ENCODE results near the gene MINDY2.

DNA sequence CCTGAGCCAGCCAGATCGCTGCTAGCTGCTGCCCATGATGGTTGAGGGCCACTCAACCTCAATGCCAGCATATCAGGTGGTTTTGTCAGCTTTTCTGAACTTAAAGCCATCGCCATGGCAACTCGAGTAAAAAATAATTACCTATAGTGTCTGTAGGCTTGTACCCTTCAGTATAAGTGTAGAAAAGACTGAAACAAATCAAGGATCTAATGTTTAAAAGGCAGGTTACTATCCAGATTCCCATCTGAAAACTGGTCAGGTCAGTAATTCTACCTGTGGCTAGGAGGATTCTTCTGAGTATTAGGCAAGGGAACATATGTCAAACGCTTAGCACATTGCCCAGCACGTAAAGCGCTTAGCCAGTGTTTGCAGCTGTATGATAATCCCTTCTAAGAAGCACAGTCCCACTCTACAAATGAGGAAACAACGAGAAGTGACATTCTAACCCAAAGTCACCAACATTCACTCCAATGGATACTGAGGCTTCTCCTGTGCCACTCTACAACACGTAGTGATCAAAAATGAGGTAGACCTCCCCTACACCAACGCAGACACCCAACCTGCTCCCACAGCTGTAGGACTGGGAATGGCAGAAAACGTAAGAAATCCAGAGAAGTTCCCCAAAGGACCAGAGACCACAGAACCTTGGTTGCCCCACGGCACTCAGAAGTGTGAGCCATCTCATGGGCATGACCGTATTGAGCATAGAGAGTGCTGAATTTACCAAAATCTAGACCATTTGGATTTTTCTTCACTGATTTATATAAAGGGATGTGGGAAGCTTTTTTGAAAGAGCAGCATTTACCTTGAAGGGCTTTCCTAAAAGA, 107.1 kb downstream of the MINDY2 start:
- TF ChIP-seq, protein P1, sequence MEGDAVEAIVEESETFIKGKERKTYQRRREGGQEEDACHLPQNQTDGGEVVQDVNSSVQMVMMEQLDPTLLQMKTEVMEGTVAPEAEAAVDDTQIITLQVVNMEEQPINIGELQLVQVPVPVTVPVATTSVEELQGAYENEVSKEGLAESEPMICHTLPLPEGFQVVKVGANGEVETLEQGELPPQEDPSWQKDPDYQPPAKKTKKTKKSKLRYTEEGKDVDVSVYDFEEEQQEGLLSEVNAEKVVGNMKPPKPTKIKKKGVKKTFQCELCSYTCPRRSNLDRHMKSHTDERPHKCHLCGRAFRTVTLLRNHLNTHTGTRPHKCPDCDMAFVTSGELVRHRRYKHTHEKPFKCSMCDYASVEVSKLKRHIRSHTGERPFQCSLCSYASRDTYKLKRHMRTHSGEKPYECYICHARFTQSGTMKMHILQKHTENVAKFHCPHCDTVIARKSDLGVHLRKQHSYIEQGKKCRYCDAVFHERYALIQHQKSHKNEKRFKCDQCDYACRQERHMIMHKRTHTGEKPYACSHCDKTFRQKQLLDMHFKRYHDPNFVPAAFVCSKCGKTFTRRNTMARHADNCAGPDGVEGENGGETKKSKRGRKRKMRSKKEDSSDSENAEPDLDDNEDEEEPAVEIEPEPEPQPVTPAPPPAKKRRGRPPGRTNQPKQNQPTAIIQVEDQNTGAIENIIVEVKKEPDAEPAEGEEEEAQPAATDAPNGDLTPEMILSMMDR (IDR thresholded peaks at IDR 0.05 in 4 of 5, conservative IDR thresholded peaks at IDR 0.05 in 1 of 5): no peak
- TF ChIP-seq POLR2A (IDR thresholded peaks at IDR 0.05): no peak

All from gastrocnemius medialis (tissue), 4 donors.